Activated effector memory CD4-positive, alpha-beta T cell treated with Interleukin-2 at 50 U/mL for 16 hours (primary cell): ENCODE data around the gene PI4K2B.
"Not testable (repeated sequence)": the region's sequence is repeated elsewhere in the genome, so short reads cannot be mapped to it uniquely, and the experiment has no call there.

Experiments
- DNase-seq: peaks from one replicate; pipeline ENCODE4 v3.0.0-alpha.2; 2020

The PI4K2B gene

GRCh38 chr4:25308306-25308705 lies 74.5 kb downstream of the PI4K2B start:
- DNase-seq = no peak

GRCh38 chr4:25308761-25309160 lies 74.9 kb downstream of the PI4K2B start:
- no peak for DNase-seq

DNA sequence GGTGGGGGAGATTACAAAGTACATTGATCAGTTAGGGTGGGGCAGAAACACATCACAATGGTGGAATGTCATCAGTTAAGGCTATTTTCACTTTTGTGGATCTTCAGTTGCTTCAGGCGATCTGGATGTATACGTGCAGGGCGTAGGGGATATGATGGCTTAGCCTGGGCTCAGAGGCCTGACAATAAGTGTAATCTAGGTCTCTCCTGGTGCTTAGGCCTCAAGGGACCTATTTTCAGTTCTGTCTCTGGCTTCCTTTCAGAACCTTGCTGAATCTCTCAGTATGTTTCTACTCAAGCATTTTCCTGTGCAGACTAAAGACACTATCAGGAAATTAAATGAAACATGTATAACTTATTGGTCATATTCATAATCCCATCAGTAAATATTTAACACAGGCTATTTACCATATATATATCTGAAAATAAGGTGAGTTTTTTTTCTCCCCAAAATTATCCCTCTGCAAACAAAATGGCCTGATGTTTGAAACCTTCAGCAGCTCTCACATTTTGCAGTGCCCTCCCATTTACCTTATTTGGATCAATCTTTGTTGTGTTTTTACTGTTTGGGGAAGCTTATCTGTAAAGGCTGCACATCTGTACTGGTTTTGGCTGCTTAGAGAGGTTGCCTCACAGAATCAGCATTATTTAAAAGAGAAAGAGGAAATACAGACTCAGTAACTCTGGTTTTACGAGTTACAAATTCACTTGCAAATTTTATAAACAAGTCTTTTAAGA lies 76.4 kb downstream of the PI4K2B start:
- DNase-seq = no peak

- no peak for DNase-seq
Observed at GRCh38 chr4:25310803-25311166, 77.0 kb downstream of the PI4K2B start.

DNA sequence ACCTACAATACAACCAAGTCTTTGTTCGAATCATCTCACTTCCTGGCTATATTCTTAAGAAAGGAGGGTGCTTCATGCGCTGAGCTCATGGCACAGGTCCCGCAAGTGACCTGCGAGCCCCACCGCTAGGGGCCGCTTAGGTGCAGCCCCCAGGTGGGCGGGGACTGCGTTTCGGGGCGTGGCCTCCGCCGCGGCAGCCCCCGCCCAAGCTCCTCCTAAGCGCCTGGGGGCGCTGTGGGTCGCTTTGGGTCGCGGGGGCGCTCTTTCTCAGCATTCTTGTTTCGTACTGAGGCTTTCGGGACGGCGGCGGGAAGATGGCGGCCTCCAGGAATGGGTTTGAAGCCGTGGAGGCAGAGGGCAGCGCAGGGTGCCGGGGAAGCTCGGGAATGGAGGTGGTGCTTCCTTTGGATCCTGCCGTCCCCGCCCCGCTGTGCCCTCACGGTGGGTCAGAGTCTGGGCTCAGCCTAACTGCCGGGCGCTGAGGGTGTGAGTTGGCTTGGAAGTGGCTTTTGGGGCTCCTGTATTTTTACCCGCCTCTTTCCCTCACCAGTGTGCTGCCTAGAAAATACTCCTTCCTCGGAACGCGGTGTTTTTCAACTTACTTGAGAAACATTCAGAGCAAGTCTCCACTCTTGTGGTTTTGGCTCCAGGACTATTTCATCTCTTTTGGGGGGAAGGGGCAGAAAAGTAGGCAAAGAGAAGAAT lies 78.8 kb downstream of the PI4K2B start, which contains the start of gene ZCCHC4:
TSS of gene ZCCHC4 (plus strand) at position 279 of the 705 bp plus-strand sequence. CDS start at position 315, 36 bp downstream.
- DNase-seq = peak; percentile 83

DNA sequence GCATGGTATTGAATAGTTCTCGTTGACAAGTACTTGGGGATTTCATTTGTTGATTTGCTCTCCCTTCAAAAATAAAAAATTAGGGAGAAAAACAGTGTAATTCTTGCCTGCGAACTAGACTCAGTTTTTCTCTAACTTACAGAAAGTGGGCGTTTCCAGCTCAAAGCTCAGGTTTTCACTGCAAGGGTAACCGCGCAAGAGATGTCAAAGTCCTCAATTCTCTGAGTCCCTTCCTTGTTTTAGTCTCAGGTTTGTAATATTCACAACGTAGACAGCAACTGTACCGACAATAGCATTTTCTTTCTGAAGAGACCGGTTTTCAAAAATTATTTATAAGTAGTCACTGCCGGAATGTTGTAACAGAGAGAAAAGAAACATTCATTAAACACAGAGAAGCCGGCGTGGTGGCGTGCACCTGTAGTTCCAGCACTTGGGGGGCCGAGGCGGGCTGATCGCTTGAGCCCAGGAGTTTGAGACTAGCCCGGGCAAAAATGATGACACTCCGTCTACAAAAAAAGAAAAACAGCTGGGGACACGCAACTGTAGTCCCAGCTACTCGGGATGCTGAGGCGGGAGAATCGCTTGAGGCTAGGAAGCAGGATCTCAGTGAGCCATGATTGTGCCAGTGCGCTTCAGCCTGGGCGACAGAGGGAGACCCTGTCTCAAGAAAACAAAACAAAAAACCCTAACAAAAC lies 79.5 kb downstream of the PI4K2B start:
- no peak for DNase-seq

GRCh38 chr4:25320336-25320735 lies 86.5 kb downstream of the PI4K2B start:
- no peak for DNase-seq

DNA sequence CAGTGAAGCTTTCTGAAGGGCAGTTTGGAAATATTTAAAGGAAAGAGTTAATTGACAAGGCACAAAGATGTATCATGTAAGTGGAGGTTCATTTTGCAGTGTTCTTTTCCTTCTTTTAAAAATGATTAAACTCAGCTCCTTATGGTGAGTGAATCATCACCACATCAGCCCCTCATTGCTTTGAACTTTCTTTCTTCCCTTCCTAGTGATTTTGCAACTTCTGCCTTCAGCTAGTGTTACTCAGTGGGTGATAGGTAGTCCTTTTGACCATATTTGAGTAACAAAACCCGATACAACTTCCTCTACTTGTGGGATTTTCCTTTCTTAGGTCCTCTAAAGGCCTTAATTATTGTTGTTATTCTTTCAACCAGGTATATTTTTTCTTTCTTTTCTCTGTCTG lies 86.9 kb downstream of the PI4K2B start:
- no peak for DNase-seq

DNA sequence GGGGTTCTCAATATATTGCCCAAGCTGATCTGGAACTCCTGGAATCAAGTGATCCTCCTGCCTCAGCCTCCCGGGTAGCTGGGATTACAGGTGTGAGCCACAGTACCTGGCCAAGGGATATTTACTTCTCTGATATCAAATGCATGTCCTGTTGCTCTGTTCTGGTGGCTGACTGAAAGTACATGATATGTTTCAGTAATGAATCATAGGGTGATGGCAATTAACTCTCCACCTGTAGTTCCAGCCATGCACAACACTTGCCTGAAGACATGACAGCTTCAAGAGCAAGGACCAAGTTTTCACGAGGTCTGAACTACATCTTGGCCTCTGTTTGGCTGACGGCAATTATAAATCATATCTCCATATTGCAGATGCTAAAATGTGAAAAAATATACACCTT lies 87.9 kb downstream of the PI4K2B start:
- DNase-seq = no peak

DNA sequence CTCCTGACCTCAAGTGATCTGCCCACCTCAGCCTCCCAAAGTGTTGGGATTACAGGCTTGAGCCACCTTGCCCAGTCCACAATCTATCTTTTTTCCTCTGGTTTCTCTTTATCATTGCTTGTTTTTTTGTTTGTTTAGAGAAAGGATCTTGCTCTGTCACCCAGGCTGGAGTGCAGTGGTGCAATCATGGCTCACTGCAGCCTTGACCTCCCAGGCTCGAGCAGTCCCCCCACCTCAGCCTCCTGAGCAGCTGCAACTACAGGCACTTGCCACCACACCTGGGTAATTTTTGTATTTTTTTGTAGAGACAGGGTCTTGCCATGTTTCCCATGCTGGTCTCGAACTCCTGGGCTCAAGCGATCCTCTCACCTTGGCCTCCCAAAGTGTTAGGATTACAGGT lies 94.6 kb downstream of the PI4K2B start:
- DNase-seq = not testable (repeated sequence)
